GM12864 (cell line): ENCODE measurements around the gene PKD1.

Source experiments
- DNase-seq: peaks from one replicate; pipeline ENCODE4 v3.0.0-alpha.2; 2011; ENCODE audit warnings: low read depth
- H3K4me3 ChIP-seq: 2 replicates; pipeline ENCODE4 v1.5.1; 2011; ENCODE audit warnings: mild to moderate bottlenecking, low read depth, low read length, control low read depth
- CTCF ChIP-seq: IDR thresholded peaks from 2 replicates; pipeline ENCODE4 v1.5.1; 2011; ENCODE audit warnings: low read depth, mild to moderate bottlenecking, moderate library complexity, low read length, control low read depth, inconsistent platforms; ENCODE audit errors: missing control alignments

PKD1 gene

DNA sequence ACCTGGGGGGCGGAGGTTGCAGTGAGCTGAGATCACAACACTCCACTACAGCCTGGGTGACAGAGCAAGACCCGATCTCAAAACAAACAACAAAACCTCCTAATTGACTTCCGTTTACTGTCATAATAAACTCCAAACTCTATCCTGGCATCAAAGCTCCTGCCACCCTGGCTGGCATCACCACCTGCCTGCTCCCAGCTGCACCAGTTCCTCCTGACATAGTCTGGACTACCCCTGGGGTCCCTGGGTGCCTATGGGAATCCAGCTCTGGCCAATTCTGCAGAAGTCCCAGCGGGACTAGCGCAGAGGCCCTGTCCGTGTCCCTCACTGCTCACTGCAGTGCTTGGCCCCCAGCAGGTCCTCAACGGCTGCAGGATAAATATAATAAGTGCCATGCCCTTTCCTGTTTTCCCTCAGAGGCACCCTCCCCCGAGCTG, 88.8 kb downstream of the PKD1 start:
- no peak for TF ChIP-seq CTCF
- no peak for DNase-seq
- H3K4me3 ChIP-seq = peak overlapping the region; percentile 79

- DNase-seq = no peak
- no peak for TF ChIP-seq CTCF
- H3K4me3 ChIP-seq = no peak overlapping the region
Observed at GRCh38 chr16:2045965-2046892, 89.5 kb downstream of the PKD1 start.

DNA sequence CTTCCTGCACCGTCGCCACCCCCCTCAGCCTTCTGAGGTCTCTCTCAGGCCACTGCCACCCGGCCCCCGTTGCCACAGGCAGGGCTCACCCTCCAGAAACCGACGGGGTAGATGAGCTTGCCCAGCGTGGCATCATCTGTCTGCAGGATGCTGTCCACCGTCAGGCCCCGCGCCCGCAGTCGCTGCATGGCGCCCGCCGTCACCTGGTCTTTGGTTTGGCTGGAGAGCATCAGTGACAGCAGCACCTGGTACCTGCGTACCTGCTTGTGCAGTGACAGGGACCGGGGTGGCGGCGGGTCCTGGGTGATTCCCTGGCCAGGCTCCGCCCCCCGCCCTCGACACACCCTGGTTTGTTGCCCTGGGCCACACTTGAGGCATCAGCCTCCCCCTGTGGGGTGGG, 91.2 kb downstream of the PKD1 start:
- TF ChIP-seq CTCF = no peak
- no peak overlapping the region for H3K4me3 ChIP-seq
- no peak for DNase-seq

DNA sequence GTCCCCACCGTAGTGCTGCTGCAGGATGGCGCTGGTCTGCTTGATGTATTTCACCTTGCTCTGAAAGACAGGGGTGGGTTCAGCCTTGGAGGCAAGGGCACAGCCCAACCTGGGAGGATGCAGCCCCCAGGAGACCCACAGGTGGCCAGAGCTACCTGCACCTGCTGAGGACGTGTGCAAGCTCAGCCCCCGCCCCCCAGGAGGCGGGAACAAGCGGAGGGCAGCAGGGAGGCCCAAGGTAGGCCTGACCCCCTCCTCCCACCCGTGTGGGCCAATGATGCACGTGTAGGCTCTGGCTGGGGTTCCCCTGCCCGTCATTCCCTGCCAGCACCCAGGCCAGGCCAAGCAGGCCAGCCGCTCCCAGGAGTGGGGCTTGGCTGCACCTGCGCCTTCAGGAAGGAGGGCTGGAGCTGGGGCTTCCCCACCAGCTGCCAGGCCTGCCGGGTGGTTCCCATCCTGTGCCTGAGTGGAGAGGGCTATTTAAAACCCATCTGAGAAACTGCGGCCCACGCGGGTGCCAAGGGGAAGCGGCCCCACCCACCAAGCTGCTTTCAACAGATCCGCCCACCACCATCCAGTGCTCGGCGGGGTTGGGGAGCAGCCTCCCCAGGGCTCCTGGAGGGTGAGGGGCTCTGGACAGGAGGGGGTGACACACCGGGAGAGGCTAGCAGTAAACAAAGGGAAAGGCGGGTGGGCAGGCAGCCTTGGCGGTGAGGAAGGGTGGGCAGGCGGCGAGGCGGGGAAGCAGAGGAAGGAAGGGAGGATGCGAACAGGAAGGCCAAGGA, 91.8 kb downstream of the PKD1 start:
- no peak overlapping the region for H3K4me3 ChIP-seq
- no peak for TF ChIP-seq CTCF
- DNase-seq = no peak

GRCh38 chr16:2042986-2043666, 92.6 kb downstream of the PKD1 start:
- TF ChIP-seq CTCF = no peak
- DNase-seq = no peak
- H3K4me3 ChIP-seq = no peak overlapping the region

GRCh38 chr16:2042171-2042985, 93.3 kb downstream of the PKD1 start:
- no peak for DNase-seq

More at GRCh38 chr16:2042171-2042985, 93.3 kb downstream of the PKD1 start:
- TF ChIP-seq CTCF = no peak
- no peak overlapping the region for H3K4me3 ChIP-seq
